HTERT RPE-1 (cell line): ENCODE results near the gene PRKD2.
"Not testable (repeated sequence)": the region's sequence is repeated elsewhere in the genome, so short reads cannot be mapped to it uniquely, and the experiment has no call there.

Experiments
- in situ Hi-C: fragments of 300-500 bp; cut with MboI; formaldehyde crosslinking; loops from 4 replicates; pipeline ENCODE4 v1.14.3; 2020; ENCODE audit warnings: low sequenced_read_pairs

Gene PRKD2

GRCh38 chr19:46712768-46713338 is 4.1 kb downstream of the PRKD2 start:
- in situ Hi-C loops = not testable (repeated sequence)

- in situ Hi-C loops = no loop called here
Measured at GRCh38 chr19:46710687-46711086, 6.2 kb downstream of the PRKD2 start.

GRCh38 chr19:46704379-46705076 is 12.4 kb downstream of the PRKD2 start:
- in situ Hi-C loops = no loop called here

- in situ Hi-C loops = no loop called here
Measured at GRCh38 chr19:46700704-46701103, 16.2 kb downstream of the PRKD2 start.

GRCh38 chr19:46698395-46699321 is 18.3 kb downstream of the PRKD2 start:
- in situ Hi-C loops = no loop called here

- in situ Hi-C loops = no loop called here
Measured at GRCh38 chr19:46697204-46697960, 19.5 kb downstream of the PRKD2 start.

GRCh38 chr19:46696866-46697203 is 20.1 kb downstream of the PRKD2 start:
- in situ Hi-C loops = no loop called here

GRCh38 chr19:46696052-46696451 is 20.9 kb downstream of the PRKD2 start:
- in situ Hi-C loops = no loop called here

- in situ Hi-C loops = no loop called here
Measured at GRCh38 chr19:46693760-46694159, 23.2 kb downstream of the PRKD2 start.

GRCh38 chr19:46692918-46693722 is 23.8 kb downstream of the PRKD2 start:
- in situ Hi-C loops = no loop called here

- in situ Hi-C loops = no loop called here
Measured at GRCh38 chr19:46691948-46692347, 25.0 kb downstream of the PRKD2 start.

GRCh38 chr19:46691104-46691503 is 25.8 kb downstream of the PRKD2 start:
- in situ Hi-C loops = no loop called here

GRCh38 chr19:46689358-46689757 is 27.6 kb downstream of the PRKD2 start:
- in situ Hi-C loops = no loop called here

GRCh38 chr19:46687438-46688145 is 29.3 kb downstream of the PRKD2 start:
- in situ Hi-C loops = no loop called here

- in situ Hi-C loops = no loop called here
Measured at GRCh38 chr19:46685189-46685588, 31.7 kb downstream of the PRKD2 start.

- in situ Hi-C loops = no loop called here
Measured at GRCh38 chr19:46678110-46678732, 38.7 kb downstream of the PRKD2 start.

GRCh38 chr19:46674416-46675178 is 42.3 kb downstream of the PRKD2 start:
- in situ Hi-C loops = no loop called here

- in situ Hi-C loops = no loop called here
Measured at GRCh38 chr19:46670813-46671212, 46.1 kb downstream of the PRKD2 start.

- in situ Hi-C loops = no loop called here
Measured at GRCh38 chr19:46668662-46669061, 48.3 kb downstream of the PRKD2 start.
